Renal cortical epithelial cell (primary cell): ENCODE results near the gene KAT8. TPM values are rescaled to one million over a fixed set of nuclear protein-coding genes. Genes with fewer than 3 reads are reported as not detected.
A peak's percentile ranks its signal among the peaks of the same experiment; 100 is the strongest.
"Not testable (repeated sequence)": the region's sequence is repeated elsewhere in the genome, so short reads cannot be mapped to it uniquely, and the experiment has no call there.

Source experiments
- DNase-seq: peaks from one replicate; pipeline ENCODE4 v3.0.0-alpha.2; 2011; ENCODE audit warnings: low read depth
- total RNA-seq: library from RNA; depleted of rRNA; stranded (reverse); fragments of >200 nt; gene quantifications from 2 replicates; pipeline ENCODE4 v1.2.3, GENCODE V29; 2014

KAT8 gene
- total RNA-seq, 1 donor from 2014 or later = 45.1 TPM

DNA sequence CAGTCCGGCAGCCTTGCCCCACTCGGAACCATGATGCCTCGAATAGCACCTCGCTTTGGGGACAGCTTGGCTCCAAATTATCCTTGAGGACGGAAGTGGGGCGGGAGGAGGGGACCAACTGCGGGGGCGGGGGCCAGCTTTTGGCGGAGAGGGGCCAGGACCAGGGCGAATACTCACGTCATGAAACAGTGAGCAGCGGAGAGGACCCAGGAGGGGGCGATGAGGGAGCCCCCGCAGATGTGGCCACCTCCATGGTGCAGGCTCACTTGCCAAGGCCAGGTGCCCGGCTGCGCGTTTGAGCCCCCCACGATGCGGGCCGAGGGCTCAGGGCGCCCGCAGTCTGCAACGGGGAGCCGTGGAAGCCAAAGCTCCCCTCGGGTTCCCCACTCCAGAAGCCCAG, 31.4 kb downstream of the KAT8 start:
- no peak for DNase-seq

- no peak for DNase-seq
These were observed 31.9 kb downstream of the KAT8 start for GRCh38 chr16:31149332-31149731.

DNA sequence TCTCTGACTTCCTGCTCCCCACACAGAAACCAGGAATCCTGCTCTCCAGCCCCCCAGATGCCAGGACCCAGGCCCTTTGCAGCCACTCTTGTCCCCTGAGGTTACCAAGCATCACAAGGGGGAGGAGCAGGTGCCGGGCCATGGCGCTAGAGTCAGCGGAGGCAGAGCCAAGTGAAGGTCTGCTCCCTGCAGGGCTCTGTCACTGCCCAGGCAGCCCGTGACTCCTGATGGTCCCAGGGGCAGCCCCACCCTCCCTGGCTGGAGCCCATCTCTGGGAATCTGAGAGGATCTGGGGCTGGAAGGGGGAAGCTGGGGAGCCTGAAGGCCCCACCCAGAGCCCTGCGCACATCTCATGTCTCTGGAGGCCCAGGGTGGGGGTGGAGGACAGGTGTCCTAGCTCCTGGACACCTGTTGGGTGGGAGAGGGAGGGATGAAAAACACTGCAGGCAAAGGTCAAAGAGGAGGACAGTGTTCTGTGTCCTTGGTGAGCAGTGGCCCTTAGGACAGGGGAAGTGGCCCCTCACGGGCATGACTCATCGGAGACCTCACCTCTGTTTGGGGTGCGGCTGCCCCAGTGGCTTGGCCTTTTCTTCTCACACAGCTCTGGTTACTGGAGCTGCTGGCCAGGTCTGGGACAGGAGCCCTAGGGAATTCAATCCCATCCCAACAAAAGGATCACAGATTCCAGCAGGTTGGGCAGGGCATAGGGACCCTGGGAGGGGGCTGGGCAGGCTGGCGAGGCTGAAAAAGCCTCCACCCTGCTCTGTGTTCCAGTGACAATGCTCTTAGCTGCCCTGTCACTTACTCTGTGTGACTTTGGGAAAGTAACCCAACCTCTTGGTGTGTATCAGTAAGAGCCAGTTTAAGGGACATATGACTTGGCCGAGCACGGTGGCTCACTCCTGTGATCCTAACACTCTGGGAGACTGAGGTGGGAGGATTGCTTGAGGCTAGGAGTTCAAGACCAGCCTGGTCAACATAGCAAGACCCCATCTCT, 32.7 kb downstream of the KAT8 start, which contains the start of gene PRSS36:
TSS of gene PRSS36 (minus strand) at position 173 of the 997 bp plus-strand sequence. CDS start at position 142, 31 bp downstream.
- no peak for DNase-seq

DNA sequence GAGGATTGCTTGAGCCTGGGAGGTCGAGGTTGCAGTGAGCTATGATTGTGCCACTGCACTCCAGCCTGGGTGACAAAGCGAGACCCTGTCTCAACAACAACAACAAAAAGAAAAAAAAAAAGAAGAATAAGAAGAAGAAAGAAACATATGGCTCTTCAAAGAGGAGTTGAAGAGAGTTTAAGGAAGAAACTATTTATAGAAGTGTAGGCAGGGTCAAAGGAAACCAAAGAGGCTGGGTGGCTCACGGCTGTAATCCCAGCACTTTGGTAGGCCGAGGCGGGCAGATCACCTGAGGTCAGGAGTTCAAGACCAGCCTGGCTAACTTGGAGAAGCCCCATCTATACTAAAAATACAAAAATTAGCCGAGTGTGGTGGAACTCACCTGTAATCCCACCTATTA, 33.5 kb downstream of the KAT8 start:
- DNase-seq = not testable (repeated sequence)

- DNase-seq = no peak
These were observed 39.7 kb downstream of the KAT8 start for GRCh38 chr16:31157136-31157535.

GRCh38 chr16:31167315-31167714, 49.9 kb downstream of the KAT8 start:
- no peak for DNase-seq

GRCh38 chr16:31168848-31169247, 51.4 kb downstream of the KAT8 start:
- peak; percentile 45 for DNase-seq

- DNase-seq = not testable (repeated sequence)
These were observed 52.6 kb downstream of the KAT8 start for GRCh38 chr16:31170048-31170447.

DNA sequence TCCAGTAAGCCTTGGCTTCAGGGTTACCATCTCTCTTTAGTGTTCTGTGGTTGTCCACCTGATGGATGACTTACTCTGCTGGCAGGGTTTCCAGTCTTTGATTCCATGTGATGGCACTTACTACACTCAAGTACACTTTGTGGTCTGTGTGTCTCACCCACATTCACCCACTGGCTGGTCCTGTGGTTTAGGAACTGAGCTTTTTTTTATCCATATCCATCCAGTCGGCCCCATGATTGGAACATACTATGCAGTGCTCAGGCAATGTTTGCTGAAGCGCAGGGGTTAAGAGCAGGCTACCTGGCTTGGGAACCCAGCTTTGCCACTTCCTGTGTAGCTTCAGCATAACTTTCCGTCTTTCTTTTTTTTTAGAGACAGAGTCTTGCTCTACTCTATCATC, 59.7 kb downstream of the KAT8 start:
- peak; percentile 98 for DNase-seq

DNA sequence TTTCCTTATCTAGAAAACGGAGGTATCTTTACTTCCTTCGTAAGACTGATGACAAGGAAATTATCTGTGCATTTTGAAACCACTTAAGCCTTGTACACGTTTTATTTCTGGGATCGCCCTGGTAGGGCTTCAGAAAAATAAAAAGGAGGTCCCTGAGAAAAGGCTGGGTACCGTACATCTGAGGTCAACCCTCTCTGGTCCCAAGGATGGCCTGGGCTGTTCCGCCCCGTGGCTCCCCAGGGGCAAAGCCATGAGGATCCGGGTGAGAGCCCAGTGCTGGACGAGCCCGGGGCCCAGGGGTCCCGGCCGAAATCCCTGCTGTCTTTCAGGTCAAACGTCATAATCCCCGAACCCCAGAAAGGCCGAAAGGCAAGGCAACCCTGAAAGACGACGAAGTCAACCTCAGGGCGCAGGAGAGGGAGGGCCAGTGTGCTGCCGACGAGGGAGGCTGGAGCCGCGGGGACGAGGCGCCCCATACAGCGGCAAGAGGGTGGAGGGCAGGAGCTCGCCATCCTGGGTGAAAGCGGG, 61.8 kb downstream of the KAT8 start:
- DNase-seq = no peak

GRCh38 chr16:31179747-31180459, 62.4 kb downstream of the KAT8 start, which contains the start of gene FUS:
FUS (plus strand) TSS chr16:31180139; CDS start chr16:31180215, 76 bp downstream.
- DNase-seq = peak; percentile 47

Other genes with a start within 250 kb of the KAT8 start
- gene BCL7C, start 223.6 kb upstream of the KAT8 start, total RNA-seq = 21.7 and 29.0 TPM in 2 replicates
- 2.1 and 4.7 TPM in 2 replicates for gene CTF1, start 221.1 kb upstream of the KAT8 start, total RNA-seq
- gene FBXL19, start 194.1 kb upstream of the KAT8 start, total RNA-seq = 25.7 and 34.3 TPM in 2 replicates
- gene ORAI3, start 168.6 kb upstream of the KAT8 start, total RNA-seq = 32.5 and 51.4 TPM in 2 replicates
- 1.0 and 7.6 TPM in 2 replicates for gene SETD1A, start 159.9 kb upstream of the KAT8 start, total RNA-seq
- gene HSD3B7, start 132.5 kb upstream of the KAT8 start, total RNA-seq = 49.9 and 82.7 TPM in 2 replicates
- gene STX1B, start 107.0 kb upstream of the KAT8 start, total RNA-seq = 0.80 TPM in 1 of 2 replicates, not detected in the other
- gene STX4, start 84.1 kb upstream of the KAT8 start, total RNA-seq = 24.5 and 35.0 TPM in 2 replicates
- 7.7 and 9.0 TPM in 2 replicates for gene ZNF668, start 43.4 kb upstream of the KAT8 start, total RNA-seq
- gene ZNF646, start 43.2 kb upstream of the KAT8 start, total RNA-seq = 6.6 and 22.4 TPM in 2 replicates
- gene PRSS53, start 28.7 kb upstream of the KAT8 start, total RNA-seq = 0.52 and 1.9 TPM in 2 replicates
- gene VKORC1, start 22.9 kb upstream of the KAT8 start, total RNA-seq = 89.1 and 128 TPM in 2 replicates
- gene BCKDK, start 9.3 kb upstream of the KAT8 start, total RNA-seq = 13.9 and 44.5 TPM in 2 replicates
- 3.8 and 17.7 TPM in 2 replicates for gene PRSS8, start 18.1 kb downstream of the KAT8 start, total RNA-seq
- gene PRSS36, start 32.4 kb downstream of the KAT8 start, total RNA-seq = 0.55 and 2.3 TPM in 2 replicates
- 39.8 and 72.4 TPM in 2 replicates for gene FUS, start 62.5 kb downstream of the KAT8 start, total RNA-seq
- gene PYCARD, start 85.1 kb downstream of the KAT8 start, total RNA-seq = 19.9 and 99.7 TPM in 2 replicates
- gene TRIM72, start 96.5 kb downstream of the KAT8 start, total RNA-seq = not detected in 2 replicates
- not detected in 2 replicates for gene PYDC1, start 99.5 kb downstream of the KAT8 start, total RNA-seq
- gene ITGAM, start 142.3 kb downstream of the KAT8 start, total RNA-seq = 0.30 and 0.35 TPM in 2 replicates
- gene ITGAX, start 237.5 kb downstream of the KAT8 start, total RNA-seq = 0.05 and 0.17 TPM in 2 replicates